Activated CD4-positive, alpha-beta memory T cell treated with anti-CD3 and anti-CD28 coated beads for 36 hours (primary cell): Measurements from ENCODE around the gene SH3RF3. TPM values are rescaled to one million over a fixed set of nuclear protein-coding genes. Genes with fewer than 3 reads are reported as not detected.
A peak's percentile ranks its signal among the peaks of the same experiment; 100 is the strongest.

ENCODE experiments used
- CTCF ChIA-PET: fragments of 350-600 bp; sonication (Branson Sonifier 250); formaldehyde crosslinking; loops from one replicate; lab custom pipeline; 2021; ENCODE audit warnings: antibody characterized with exemption, inconsistent platforms; lab: Charles Lee
- POLR2A ChIA-PET: fragments of 350-600 bp; sonication (Branson Sonifier 250); formaldehyde crosslinking; loops from one replicate; lab custom pipeline; 2021; ENCODE audit warnings: antibody characterized with exemption; lab: Charles Lee
- DNase-seq: peaks from one replicate; pipeline ENCODE4 v3.0.0-alpha.2; 2020
- H3K27ac Mint-ChIP-seq: one replicate; pipeline ENCODE4 v1.8.0; 2021; ENCODE audit warnings: mixed read lengths
- H3K27me3 Mint-ChIP-seq: one replicate; pipeline ENCODE4 v1.8.0; 2021; ENCODE audit warnings: mixed read lengths
- H3K36me3 Mint-ChIP-seq: one replicate; pipeline ENCODE4 v1.8.0; 2021; ENCODE audit warnings: mixed read lengths
- H3K4me1 Mint-ChIP-seq: one replicate; pipeline ENCODE4 v1.8.0; 2021; ENCODE audit warnings: low read depth, mixed read lengths
- H3K4me3 Mint-ChIP-seq: one replicate; pipeline ENCODE4 v1.8.0; 2021; ENCODE audit warnings: mild to moderate bottlenecking, mixed read lengths
- H3K9me3 Mint-ChIP-seq: one replicate; pipeline ENCODE4 v1.8.0; 2021; ENCODE audit warnings: mixed read lengths
- intact Hi-C: fragments of 100-400 bp; cut with micrococcal nuclease; formaldehyde crosslinking; loops from one replicate; pipeline ENCODE4 v1.15.1; 2023
- total RNA-seq, 2 experiments: library from RNA; stranded (reverse); gene quantifications; one replicate each; pipeline ENCODE4 v1.2.3, GENCODE V29; 2021

SH3RF3 gene
- total RNA-seq, 2 experiments from 2014 or later, result 0.33 to 0.34 TPM

DNA sequence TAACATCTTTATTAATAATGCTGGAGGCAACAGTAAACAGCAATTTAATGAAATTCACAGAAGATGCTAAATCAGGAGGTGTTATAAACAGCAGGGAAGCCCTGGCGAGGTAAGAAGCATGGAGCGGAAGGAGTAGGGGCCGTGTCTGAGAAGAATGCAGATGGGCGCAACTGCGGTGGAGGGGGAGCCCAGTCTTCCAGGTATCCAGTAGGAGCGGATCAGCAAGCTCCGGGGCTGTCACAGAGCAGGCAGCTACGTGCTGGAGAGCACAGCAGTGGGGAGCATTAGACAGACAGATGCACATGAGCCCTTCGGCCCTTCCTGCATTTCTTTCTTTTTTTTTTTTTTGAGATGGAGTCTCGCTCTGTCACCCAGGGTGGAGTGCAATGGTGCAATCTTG is 82.3 kb downstream of the SH3RF3 start:
- Mint-ChIP-seq H3K27ac (no peak overlapping the region), H3K9me3 (peaks cover 7% of the 10 kb centered on the region), H3K27me3 (peaks cover 69% of the 10 kb centered on the region), H3K4me3 (no peak overlapping the region), H3K4me1 (peaks cover 45% of the 10 kb centered on the region), H3K36me3 (peaks cover 2% of the 10 kb centered on the region)
- intact Hi-C loops, result loop anchor here (5.0 to 10.0 kb wide), 3 partner anchors 301 to 597 kb away; partner anchors contain the start of gene CCDC138
- ChIA-PET POLR2A (no interaction called here), CTCF (no interaction called here)
- no peak for DNase-seq

DNA sequence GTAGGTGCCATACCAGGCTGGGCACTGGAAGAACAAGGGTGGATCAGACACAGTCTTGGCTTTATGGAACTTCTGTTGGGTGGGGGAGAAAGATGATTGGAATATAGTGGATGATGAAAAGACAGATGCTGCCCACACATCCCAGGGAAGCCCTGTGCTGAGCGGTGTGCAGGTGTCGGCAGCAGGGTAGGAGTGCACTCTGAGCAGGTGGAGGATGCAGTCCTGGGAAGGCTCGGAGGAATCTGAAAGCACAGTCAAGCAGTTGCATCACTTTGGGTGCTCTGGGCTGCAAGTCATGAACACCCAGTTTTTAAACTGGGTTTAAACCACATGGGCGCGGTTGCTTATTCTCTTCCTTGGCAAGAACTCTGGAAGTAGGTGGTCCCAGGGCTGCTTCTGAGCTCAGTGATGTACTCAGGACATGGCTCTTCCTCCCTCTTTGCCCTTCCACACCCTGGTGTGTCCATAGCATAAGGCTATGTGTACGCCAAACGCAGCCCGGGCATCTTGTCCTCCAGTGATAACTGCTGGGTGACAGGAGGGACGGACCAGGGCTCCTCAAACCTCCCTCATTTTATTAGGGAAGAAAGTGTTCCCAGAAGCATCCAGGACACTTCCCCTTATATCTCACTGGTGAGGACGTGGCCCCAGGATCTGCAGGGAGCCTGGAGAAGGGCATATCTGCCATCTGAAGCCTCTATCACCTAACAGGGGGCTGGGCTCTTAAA is 84.0 kb downstream of the SH3RF3 start:
- Mint-ChIP-seq H3K27me3 (peaks cover 82% of the 10 kb centered on the region), H3K4me3 (no peak overlapping the region), H3K4me1 (peaks cover 59% of the 10 kb centered on the region), H3K36me3 (peaks cover 2% of the 10 kb centered on the region), H3K9me3 (peaks cover 7% of the 10 kb centered on the region), H3K27ac (no peak overlapping the region)
- ChIA-PET POLR2A (interaction anchor here (1.6 to 2.0 kb wide), 2 partner anchors 16 to 26 kb away, joined by 3 to 5 read pairs; no protein-coding TSS in a partner anchor), CTCF (no interaction called here)
- no peak for DNase-seq
- intact Hi-C loops, result loop anchor here (5.0 to 10.0 kb wide), 3 partner anchors 299 to 598 kb away; partner anchors contain the start of gene CCDC138

DNA sequence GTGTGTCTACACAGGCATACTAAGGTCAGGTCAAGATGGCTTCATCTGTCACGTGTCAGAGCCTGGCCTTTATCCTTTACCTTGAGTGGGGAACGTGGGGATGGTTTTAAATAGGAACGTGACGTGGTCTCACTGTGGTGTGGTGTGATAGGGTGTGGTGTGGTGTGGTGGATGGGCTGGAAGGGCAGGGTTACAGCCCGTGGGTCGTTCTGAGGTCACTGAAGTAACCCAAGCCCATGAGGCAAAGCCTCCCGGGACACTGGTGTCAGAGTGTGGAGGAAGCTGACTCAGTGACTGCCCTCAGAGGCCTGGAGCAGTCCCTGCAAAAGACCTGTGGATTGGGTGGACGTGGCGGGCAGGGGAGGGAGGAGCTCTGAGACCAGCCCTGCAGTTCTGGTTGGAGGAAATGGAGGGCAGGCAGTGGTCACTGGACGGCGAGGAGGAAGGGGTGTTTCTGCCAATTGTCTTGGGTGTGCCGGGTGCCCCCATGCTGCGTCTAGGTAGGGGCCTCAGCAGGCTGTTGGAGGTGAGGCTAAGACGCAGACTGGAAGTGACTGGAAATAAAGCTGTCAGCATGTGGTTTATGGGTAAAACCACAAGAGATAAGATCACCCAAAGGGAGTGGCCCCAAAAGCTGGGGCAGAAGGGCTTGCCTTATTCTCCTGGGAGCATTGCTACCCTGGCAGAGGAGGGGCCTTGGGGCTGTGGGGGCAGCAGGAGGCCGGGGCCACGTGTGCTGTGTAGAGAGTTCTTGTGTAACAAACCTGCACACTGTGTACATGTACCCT is 84.8 kb downstream of the SH3RF3 start:
- POLR2A ChIA-PET, result interaction anchor here (1.6 to 2.0 kb wide), 2 partner anchors 15 to 26 kb away, joined by 3 to 5 read pairs; no protein-coding TSS in a partner anchor
- peak; percentile 75 for DNase-seq
- CTCF ChIA-PET, result no interaction called here

DNA sequence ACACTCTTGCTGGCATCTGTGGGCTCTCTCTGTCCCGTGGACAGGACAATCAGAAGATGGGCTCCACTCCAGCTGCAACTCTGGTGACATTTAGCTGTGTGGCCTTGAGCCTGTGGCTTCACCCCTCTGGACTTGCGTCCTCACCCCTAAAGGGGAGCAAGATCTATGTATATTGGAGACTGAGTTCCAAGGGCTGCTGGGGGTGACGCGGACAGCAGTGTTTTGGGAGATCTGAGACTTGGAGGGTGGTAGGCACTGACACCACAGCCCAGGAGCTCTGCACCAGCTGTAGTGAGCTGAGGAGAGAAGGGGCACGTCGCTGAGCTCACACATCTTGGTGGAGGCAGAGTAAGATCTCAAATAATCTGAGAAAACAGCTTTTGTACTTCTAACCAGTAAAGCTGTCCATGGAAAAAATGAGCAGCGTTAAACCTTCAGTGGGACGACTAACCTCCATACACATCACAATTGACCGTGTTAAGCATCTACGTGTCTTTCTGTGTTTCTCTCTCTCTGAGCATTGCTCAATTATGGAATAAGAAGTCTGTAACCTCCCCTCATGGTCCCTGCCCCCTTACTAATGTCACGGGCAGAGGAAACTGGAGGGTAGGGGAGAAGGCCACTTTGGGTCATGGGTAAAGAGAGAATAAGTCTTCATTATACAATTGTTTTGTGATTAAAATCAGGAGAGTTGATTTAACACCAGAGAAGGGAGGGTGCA is 85.8 kb downstream of the SH3RF3 start:
- DNase-seq, result peak; percentile 53
- peak overlapping the region; percentile 41 for H3K4me3 Mint-ChIP-seq
- H3K36me3 Mint-ChIP-seq, result no peaks in the 10 kb centered on the region
- H3K27me3 Mint-ChIP-seq, result peaks cover 85% of the 10 kb centered on the region
- H3K27ac Mint-ChIP-seq, result peak overlapping the region; percentile 54
- intact Hi-C loops, result loop anchor here (1.0 to 10.0 kb wide), 7 partner anchors 67 to 600 kb away; partner anchors contain the start of gene CCDC138
- H3K4me1 Mint-ChIP-seq, result peaks cover 69% of the 10 kb centered on the region
- POLR2A ChIA-PET, result interaction anchor here (1.6 to 2.0 kb wide), 2 partner anchors 14 to 25 kb away, joined by 3 to 5 read pairs; no protein-coding TSS in a partner anchor
- CTCF ChIA-PET, result no interaction called here
- no peaks in the 10 kb centered on the region for H3K9me3 Mint-ChIP-seq

More for the DNA sequence above, 84.8 kb downstream of the SH3RF3 start:
- Mint-ChIP-seq H3K4me1 (peaks cover 68% of the 10 kb centered on the region), H3K27me3 (peaks cover 84% of the 10 kb centered on the region), H3K27ac (peak overlapping the region; percentile 54), H3K36me3 (no peaks in the 10 kb centered on the region), H3K9me3 (no peaks in the 10 kb centered on the region), H3K4me3 (peak overlapping the region; percentile 41)
- intact Hi-C loops, result loop anchor here (1.0 to 10.0 kb wide), 4 partner anchors 84 to 599 kb away; partner anchors contain the start of gene CCDC138

DNA sequence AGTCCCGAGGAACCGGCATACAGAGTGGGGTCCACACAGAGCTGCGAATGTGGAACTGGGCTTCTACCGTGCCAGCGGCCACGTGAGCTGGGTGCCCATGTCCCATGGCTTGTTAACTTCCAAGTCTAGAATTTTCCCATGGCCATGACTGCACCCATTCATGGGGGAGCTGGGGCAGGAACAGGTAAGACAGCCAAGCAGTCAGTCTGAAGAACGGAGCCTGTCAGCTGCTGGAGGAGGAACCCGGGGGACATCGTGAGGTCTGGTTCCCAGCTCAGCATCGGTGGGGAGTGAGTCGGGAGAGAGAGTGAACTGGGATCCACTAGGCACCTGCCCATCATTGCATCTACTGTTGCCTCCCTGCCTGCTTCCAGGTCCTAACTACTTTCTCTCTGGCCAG is 86.9 kb downstream of the SH3RF3 start:
- Mint-ChIP-seq H3K4me3 (no peak overlapping the region), H3K27ac (no peak overlapping the region), H3K9me3 (no peaks in the 10 kb centered on the region), H3K4me1 (peaks cover 66% of the 10 kb centered on the region), H3K27me3 (peaks cover 80% of the 10 kb centered on the region), H3K36me3 (no peaks in the 10 kb centered on the region)
- intact Hi-C loops, result loop anchor here (1.0 to 10.0 kb wide), 4 partner anchors 68 to 601 kb away; no protein-coding TSS in a partner anchor
- DNase-seq, result no peak
- ChIA-PET CTCF (interaction anchor here (1.2 kb wide), 1 partner anchor 295 kb away, joined by 5 read pairs; no protein-coding TSS in a partner anchor), POLR2A (no interaction called here)

DNA sequence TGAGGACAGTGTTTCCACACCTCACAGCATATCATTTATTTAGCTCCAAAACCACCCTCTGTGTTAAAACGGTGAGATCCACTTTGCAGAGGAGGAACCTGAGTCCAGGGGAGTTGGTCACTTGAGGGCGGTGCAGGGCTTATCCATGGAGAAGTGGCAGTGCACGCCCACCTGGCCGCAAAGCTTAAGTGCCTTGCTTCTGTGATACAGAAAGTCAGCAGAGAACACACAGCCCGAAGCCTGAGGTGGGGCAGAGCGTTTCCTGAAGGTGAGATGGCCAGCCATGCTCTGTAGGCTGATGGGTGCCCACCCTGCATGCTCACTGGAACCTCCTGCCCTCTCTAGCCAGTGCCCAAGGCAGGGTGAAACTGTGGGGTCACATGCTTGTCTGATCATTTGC is 87.3 kb downstream of the SH3RF3 start:
- H3K4me1 Mint-ChIP-seq, result peaks cover 61% of the 10 kb centered on the region
- no peak overlapping the region for H3K27ac Mint-ChIP-seq
- DNase-seq, result no peak
- ChIA-PET CTCF (interaction anchor here (1.2 kb wide), 1 partner anchor 294 kb away, joined by 5 read pairs; no protein-coding TSS in a partner anchor), POLR2A (no interaction called here)
- intact Hi-C loops, result loop anchor here (5.0 to 10.0 kb wide), 2 partner anchors 131 to 602 kb away; no protein-coding TSS in a partner anchor
- peaks cover 78% of the 10 kb centered on the region for H3K27me3 Mint-ChIP-seq
- H3K36me3 Mint-ChIP-seq, result no peaks in the 10 kb centered on the region
- no peak overlapping the region for H3K4me3 Mint-ChIP-seq
- H3K9me3 Mint-ChIP-seq, result no peaks in the 10 kb centered on the region

DNA sequence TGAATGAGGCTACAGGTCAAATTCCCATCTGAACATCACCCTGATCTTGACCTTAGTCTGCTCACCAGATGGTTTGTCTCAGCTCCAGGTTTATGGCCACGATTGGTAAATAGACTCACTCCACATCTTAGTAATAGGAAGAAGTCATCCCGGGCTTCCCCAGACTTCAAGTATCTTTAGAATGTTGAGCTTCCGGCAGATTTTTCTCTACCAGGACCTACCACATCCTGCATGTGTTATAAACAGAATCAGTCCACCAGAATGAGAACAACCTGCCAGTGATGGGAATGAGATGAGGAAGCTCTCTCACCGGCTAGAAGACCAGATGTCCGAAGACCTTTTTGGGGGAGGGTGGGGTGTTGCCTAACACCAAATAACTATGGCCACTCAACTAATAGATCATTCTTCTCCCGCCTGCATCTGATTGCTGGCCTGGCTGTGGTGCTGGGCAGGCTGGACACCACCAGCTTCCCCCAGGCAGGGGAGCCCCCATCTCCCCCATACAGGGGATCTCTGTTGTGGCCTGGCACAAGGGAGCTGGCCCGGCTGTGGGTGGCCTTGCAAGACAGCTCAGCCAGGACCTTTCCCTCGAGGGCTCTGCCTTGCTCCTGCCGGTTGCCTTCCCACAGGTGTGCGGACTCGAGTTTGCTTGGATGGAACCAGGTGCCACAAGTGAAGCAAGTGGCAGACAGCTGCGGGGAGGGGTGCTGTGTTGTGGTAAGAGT is 88.5 kb downstream of the SH3RF3 start:
- peaks cover 73% of the 10 kb centered on the region for H3K27me3 Mint-ChIP-seq
- DNase-seq, result peak; percentile 18
- no peaks in the 10 kb centered on the region for H3K36me3 Mint-ChIP-seq
- peak overlapping the region; percentile 6 for H3K4me3 Mint-ChIP-seq
- CTCF ChIA-PET, result interaction anchor here (1.5 kb wide), 1 partner anchor 22 kb away, joined by 3 read pairs; no protein-coding TSS in a partner anchor
- H3K9me3 Mint-ChIP-seq, result no peaks in the 10 kb centered on the region
- peaks cover 60% of the 10 kb centered on the region for H3K4me1 Mint-ChIP-seq
- intact Hi-C loops, result loop anchor here (5.0 to 10.0 kb wide), 2 partner anchors 130 to 603 kb away; no protein-coding TSS in a partner anchor
- POLR2A ChIA-PET, result no interaction called here
- no peak overlapping the region for H3K27ac Mint-ChIP-seq

DNA sequence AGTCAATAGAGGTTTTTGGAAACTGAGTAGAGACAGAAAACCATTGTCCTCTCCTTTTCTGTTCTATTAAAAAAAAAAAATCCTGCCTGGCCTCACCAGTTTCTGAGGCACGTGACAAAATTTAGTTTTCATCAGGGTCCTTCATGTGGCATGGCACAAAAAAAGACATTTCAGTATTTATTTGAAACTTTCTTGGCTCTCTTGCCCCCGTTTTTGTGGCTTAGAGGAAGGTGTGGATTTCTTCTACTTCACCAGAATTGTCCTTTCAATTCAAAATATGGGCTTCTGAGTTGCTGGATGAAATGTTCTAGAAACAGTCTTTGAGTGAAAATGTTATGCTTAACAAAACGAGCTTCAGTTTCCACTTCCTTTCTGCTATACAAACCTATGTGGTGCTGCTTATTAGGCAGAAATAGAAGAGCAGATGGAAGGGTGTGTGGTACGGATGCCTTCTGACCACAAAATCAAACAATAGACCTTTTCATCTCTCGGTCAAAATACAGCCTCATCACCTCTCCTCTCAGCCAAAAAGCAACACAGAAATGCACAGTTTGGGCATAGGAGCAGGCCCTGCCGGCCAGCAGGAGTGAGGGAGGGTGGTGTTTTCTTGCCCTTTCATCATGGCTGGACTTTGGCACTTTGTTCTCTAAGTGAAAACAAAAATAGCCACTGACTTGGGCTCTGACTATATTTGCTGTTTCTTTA is 89.2 kb downstream of the SH3RF3 start:
- peaks cover 67% of the 10 kb centered on the region for H3K27me3 Mint-ChIP-seq
- peaks cover 54% of the 10 kb centered on the region for H3K4me1 Mint-ChIP-seq
- H3K27ac Mint-ChIP-seq, result no peak overlapping the region
- DNase-seq, result no peak
- intact Hi-C loops, result loop anchor here (5.0 to 10.0 kb wide), 2 partner anchors 129 to 603 kb away; no protein-coding TSS in a partner anchor
- no peak overlapping the region for H3K4me3 Mint-ChIP-seq
- POLR2A ChIA-PET, result no interaction called here
- CTCF ChIA-PET, result interaction anchor here (0.6 to 1.5 kb wide), 2 partner anchors 21 to 49 kb away, joined by 3 read pairs; no protein-coding TSS in a partner anchor
- no peaks in the 10 kb centered on the region for H3K9me3 Mint-ChIP-seq
- no peaks in the 10 kb centered on the region for H3K36me3 Mint-ChIP-seq

DNA sequence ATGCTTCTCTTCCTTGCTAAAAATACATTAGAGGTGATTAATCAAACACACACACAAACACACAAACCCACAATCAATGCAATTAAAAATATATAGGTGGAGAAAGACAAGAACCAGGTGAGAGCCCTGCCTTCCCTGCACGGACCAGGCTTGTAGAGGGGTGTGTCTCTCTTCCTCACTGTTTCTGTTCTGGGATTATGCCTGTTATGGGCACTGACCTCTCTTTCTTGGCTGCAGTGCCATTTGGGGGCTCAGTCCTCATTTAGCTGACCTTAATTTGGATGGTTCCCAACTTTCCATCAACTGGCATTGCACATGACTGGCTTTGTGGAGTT is 89.8 kb downstream of the SH3RF3 start:
- peaks cover 49% of the 10 kb centered on the region for H3K4me1 Mint-ChIP-seq
- no peak for DNase-seq
- CTCF ChIA-PET, result interaction anchor here (0.6 to 1.5 kb wide), 2 partner anchors 20 to 48 kb away, joined by 3 read pairs; no protein-coding TSS in a partner anchor

DNA sequence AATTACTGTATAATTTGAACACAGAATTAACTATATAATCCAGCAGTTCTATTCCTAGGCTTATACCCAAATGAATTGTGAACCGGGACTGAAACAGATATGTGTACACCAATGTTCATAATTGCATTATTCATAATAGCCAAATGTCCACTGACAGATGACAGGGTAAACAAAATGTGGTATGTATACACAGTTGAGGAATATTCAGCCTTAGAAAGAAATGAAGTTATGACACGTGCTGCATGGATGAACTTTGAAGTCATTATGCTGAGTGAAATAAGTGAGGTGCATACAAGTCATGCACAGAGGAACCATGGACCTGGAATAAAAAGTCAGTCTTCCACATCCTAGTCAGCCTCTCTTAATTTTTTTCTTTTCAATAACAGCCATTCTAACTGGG is 91.9 kb downstream of the SH3RF3 start:
- no peak overlapping the region for H3K4me3 Mint-ChIP-seq
- H3K9me3 Mint-ChIP-seq, result no peaks in the 10 kb centered on the region
- CTCF ChIA-PET, result no interaction called here
- H3K27me3 Mint-ChIP-seq, result peaks cover 43% of the 10 kb centered on the region
- no peaks in the 10 kb centered on the region for H3K36me3 Mint-ChIP-seq
- intact Hi-C loops, result no loop called here
- POLR2A ChIA-PET, result no interaction called here
- peaks cover 28% of the 10 kb centered on the region for H3K4me1 Mint-ChIP-seq
- no peak for DNase-seq
- no peak overlapping the region for H3K27ac Mint-ChIP-seq

More for the DNA sequence above, 89.8 kb downstream of the SH3RF3 start:
- Mint-ChIP-seq H3K4me3 (no peak overlapping the region), H3K9me3 (no peaks in the 10 kb centered on the region), H3K36me3 (no peaks in the 10 kb centered on the region), H3K27me3 (peaks cover 62% of the 10 kb centered on the region), H3K27ac (no peak overlapping the region)
- intact Hi-C loops, result loop anchor here (5.0 to 10.0 kb wide), 2 partner anchors 129 to 604 kb away; no protein-coding TSS in a partner anchor
- POLR2A ChIA-PET, result no interaction called here
